Transverse colon (tissue), 4 donors: ENCODE data around the gene HTRA3.

Experiments
- CTCF ChIP-seq, 5 experiments: fragments of 200-600 bp in 3 of 5; fragments of 450-650 bp in 2 of 5; sonication (generic) in 3 of 5; IDR thresholded peaks; 1 replicate in 2 of 5; 2 replicates in 3 of 5; pipeline ENCODE4 v1.5.1; 2016 to 2017; ENCODE audit warnings: antibody characterized with exemption in 5 of 5, inconsistent platforms in 3 of 5, mild to moderate bottlenecking in 2 of 5, moderate library complexity in 1 of 5
- EP300 ChIP-seq: sonication (generic); formaldehyde crosslinking; IDR thresholded peaks from one replicate; pipeline ENCODE4 v1.6.1; 2017; ENCODE audit warnings: antibody characterized with exemption, low read depth
- POLR2A ChIP-seq: fragments of 450-650 bp; IDR thresholded peaks from one replicate; pipeline ENCODE4 v1.6.1; 2016; ENCODE audit warnings: antibody characterized with exemption, mild to moderate bottlenecking, moderate library complexity
- POLR2AphosphoS5 ChIP-seq, 3 donors: sonication (generic); formaldehyde crosslinking; IDR thresholded peaks; one replicate each; pipeline ENCODE4 v1.6.1; 2016; ENCODE audit warnings: antibody characterized with exemption in 3 of 3

- TF ChIP-seq POLR2A (no peak), CTCF (IDR thresholded peaks at IDR 0.05) (no peak), POLR2AphosphoS5 (IDR thresholded peaks at IDR 0.05) (no peak), EP300 (no peak)
Observed at GRCh38 chr4:8251110-8251883, 18.3 kb upstream of the HTRA3 start.
